SK-N-SH (cell line): ENCODE data around the gene HELT.

Experiments
- CTCF ChIP-seq: fragments of 200-600 bp; sonication (generic); IDR thresholded peaks from 2 replicates; pipeline ENCODE4 v1.6.1; 2017; ENCODE audit warnings: antibody characterized with exemption, mild to moderate bottlenecking, moderate library complexity
- ELF1 ChIP-seq: IDR thresholded peaks from 2 replicates; pipeline ENCODE4 v1.4.0; 2012
- EP300 ChIP-seq, 2 experiments: IDR thresholded peaks; 2 replicates each; pipeline versions ENCODE4 v1.4.0 to v1.6.1; 2012; ENCODE audit warnings: borderline replicate concordance in 1 of 2, low read depth in 1 of 2, low read length in 1 of 2
- JUND ChIP-seq: IDR thresholded peaks from 2 replicates; pipeline ENCODE4 v1.4.0; 2012
- MXI1 ChIP-seq: IDR thresholded peaks from 2 replicates; pipeline ENCODE4 v1.6.1; 2012; ENCODE audit warnings: mild to moderate bottlenecking, low read depth, low read length, improper control_type of control experiment
- POLR2AphosphoS5 ChIP-seq: IDR thresholded peaks from 2 replicates; pipeline ENCODE4 v1.6.1; 2012; ENCODE audit warnings: low read depth, low read length
- RAD21 ChIP-seq: IDR thresholded peaks from 2 replicates; pipeline ENCODE4 v1.6.1; 2012; ENCODE audit warnings: mild to moderate bottlenecking, low read length
- SMC3 ChIP-seq: IDR thresholded peaks from 2 replicates; pipeline ENCODE4 v1.6.1; 2012; ENCODE audit warnings: low read depth, low read length, improper control_type of control experiment
- USF1 ChIP-seq: IDR thresholded peaks from 2 replicates; pipeline ENCODE4 v1.4.0; 2012; ENCODE audit warnings: low read depth, borderline replicate concordance
- YY1 ChIP-seq: IDR thresholded peaks from 2 replicates; pipeline ENCODE4 v1.4.0; 2012; ENCODE audit warnings: low read depth, mild to moderate bottlenecking
- ZBTB33 ChIP-seq: IDR thresholded peaks from 2 replicates; pipeline ENCODE4 v1.4.0; 2012; ENCODE audit warnings: low read depth, borderline replicate concordance
- TF ChIP-seq, protein P1 (sequence below): fragments of 150-350 bp; IDR thresholded peaks from 2 replicates; pipeline ENCODE4 v1.6.1; 2016; ENCODE audit warnings: mild to moderate bottlenecking, low read depth, low read length
- TF ChIP-seq, protein P2 (sequence below): IDR thresholded peaks from 2 replicates; pipeline ENCODE4 v1.4.0; 2012; ENCODE audit warnings: low read depth
- TF ChIP-seq, protein P3 (sequence below): IDR thresholded peaks from 2 replicates; pipeline ENCODE4 v1.6.1; 2012; ENCODE audit warnings: mild to moderate bottlenecking, low read depth, low read length, moderate library complexity

DNA sequence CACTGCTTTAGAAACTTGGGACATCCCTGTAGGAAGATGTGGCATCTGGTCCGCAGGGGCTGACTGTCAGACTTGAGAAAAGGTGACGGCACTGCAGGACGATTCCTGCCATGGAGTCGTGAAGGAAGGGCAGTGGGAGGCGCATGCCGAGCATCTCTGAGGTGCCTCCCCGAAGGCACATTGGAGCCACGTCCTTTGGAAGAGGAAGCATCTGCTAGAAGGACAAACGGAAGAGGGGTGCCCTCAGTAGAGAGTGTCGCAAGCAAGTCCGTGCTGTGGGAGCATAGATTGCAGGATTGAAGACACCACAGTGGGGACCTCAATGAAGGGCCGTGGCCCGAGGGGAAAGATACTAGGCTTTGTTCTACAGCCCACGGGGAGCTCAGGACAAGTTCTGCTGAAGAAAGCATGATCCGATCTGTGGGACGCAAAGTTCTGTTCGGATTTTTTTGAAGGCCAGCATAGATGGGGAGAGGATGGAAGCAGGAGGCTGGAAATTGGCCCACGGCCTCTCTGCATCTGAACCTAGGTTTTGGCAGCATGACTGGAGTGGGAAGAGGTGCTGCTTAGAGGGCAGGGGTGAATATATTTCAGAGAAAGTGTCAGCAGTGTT, 24.2 kb upstream of the HELT start:
- TF ChIP-seq USF1 (no peak), RAD21 (no peak), YY1 (no peak), POLR2AphosphoS5 (no peak), ELF1 (no peak), CTCF (no peak), JUND (no peak), MXI1 (no peak), ZBTB33 (no peak), SMC3 (no peak), EP300 (IDR thresholded peaks at IDR 0.05; ENCODE audit: borderline replicate concordance in 1 of 2, low read depth in 1 of 2, low read length in 1 of 2) (no peak)
- TF ChIP-seq, protein P1, sequence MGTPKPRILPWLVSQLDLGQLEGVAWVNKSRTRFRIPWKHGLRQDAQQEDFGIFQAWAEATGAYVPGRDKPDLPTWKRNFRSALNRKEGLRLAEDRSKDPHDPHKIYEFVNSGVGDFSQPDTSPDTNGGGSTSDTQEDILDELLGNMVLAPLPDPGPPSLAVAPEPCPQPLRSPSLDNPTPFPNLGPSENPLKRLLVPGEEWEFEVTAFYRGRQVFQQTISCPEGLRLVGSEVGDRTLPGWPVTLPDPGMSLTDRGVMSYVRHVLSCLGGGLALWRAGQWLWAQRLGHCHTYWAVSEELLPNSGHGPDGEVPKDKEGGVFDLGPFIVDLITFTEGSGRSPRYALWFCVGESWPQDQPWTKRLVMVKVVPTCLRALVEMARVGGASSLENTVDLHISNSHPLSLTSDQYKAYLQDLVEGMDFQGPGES: no peak
- TF ChIP-seq, protein P2, sequence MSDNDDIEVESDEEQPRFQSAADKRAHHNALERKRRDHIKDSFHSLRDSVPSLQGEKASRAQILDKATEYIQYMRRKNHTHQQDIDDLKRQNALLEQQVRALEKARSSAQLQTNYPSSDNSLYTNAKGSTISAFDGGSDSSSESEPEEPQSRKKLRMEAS: no peak
- TF ChIP-seq, protein P3, sequence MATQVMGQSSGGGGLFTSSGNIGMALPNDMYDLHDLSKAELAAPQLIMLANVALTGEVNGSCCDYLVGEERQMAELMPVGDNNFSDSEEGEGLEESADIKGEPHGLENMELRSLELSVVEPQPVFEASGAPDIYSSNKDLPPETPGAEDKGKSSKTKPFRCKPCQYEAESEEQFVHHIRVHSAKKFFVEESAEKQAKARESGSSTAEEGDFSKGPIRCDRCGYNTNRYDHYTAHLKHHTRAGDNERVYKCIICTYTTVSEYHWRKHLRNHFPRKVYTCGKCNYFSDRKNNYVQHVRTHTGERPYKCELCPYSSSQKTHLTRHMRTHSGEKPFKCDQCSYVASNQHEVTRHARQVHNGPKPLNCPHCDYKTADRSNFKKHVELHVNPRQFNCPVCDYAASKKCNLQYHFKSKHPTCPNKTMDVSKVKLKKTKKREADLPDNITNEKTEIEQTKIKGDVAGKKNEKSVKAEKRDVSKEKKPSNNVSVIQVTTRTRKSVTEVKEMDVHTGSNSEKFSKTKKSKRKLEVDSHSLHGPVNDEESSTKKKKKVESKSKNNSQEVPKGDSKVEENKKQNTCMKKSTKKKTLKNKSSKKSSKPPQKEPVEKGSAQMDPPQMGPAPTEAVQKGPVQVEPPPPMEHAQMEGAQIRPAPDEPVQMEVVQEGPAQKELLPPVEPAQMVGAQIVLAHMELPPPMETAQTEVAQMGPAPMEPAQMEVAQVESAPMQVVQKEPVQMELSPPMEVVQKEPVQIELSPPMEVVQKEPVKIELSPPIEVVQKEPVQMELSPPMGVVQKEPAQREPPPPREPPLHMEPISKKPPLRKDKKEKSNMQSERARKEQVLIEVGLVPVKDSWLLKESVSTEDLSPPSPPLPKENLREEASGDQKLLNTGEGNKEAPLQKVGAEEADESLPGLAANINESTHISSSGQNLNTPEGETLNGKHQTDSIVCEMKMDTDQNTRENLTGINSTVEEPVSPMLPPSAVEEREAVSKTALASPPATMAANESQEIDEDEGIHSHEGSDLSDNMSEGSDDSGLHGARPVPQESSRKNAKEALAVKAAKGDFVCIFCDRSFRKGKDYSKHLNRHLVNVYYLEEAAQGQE: no peak
